NK-92 treated with Interleukin-12 subunit alpha and Interleukin-12 subunit beta, amount 100 ng/mL, for 24 hours (cell line): ENCODE data around the gene NME4.

Source experiments
- DNase-seq: peaks from one replicate; lab custom pipeline; 2025; lab: John Stamatoyannopoulos, UW

The NME4 gene

DNA sequence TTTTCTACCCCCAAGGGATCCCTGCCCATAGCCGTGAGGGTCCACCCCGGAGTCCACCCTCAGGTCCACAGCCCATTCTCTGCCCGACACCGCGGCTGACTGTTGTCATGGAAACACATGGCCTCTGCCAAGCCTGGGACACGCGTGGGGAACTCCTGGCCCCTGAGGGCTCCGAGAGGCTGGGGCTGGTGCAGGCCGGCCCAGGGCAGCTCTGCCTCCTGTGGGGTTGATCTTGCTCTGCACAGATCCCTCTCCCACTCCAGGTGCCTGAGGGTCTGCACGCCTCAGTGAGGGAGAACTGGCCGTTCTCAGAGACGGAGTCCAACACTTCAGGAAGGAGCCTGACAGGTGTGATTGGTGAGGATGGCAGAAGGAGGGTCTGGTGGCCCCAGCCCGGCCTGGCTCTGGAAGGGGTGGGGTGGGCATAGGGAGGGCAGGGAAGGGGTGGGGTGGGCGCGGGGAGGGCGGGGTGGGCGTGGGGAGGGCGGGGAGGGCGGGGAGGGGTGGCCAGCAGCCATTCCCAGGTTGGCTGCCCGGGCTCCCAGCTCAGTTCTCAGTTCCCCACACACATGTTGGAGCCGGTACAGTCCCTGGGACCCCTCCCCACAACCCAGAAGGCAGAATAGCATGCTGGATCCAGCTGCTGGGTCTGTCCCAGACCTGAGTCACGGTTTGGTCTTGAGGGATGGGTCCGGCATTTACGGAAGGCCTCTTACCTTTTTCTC is 33.1 kb upstream of the NME4 start:
- no peak for DNase-seq

DNA sequence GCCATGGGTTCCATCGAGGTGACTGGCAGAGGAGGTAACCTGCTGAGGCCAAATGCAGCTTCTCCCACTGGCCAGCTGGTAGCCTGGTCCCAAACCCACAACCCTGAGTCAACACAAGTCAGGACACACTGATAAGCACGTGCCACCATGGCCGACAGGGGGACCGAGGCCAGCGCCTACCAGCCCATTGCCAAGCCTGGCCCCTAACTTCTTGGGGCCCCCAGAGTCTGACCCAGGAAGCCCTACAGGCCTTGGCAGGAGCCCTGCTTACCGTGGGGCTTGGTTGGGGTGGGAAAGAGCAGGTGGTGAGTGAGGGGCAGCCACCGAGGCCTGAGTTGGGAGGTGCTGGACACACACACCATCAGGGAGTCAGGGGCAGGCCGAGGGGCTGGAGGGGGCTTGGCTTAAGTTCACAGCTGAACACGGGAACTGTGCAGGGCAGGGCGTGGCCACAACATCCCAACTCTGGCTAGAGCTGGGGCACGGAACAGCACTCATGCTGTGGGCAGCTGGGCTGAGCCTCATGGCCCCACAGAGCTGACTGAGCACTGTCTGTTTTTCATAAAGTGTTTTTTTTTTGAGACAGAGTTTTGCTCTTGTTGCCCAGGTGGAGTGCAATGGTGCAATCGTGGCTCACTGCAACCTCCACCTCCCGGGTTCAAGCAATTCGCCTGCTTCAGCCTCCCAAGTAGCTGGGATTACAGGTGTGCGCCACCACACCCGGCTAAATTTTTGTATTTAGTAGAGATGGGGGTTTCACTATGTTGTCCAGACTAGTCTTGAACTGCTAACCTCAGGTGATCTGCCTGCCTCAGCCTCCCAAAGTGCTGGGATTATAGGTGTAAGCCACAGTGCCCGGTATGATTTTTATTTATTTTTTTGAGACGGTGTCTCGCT is 32.2 kb upstream of the NME4 start:
- DNase-seq: no peak

DNA sequence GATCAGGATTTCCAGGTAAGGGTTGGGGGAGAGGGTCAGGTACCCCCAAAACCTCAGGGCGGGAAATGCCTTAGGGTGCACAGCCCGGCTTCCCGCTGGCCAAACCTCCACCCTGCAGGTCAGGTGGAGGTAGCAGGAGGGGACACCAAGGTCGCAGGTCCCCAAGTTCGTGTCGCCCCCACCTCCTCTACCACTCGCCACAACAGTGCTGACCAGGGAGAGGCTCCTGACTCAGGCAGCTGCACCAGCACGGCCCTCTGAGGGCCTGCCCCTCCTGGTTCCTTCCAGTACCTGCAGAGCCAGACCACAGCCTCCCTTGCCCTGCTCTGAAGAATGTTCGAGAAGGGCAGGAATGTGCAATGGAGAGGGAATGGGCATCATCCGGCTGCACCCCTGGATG is 30.5 kb upstream of the NME4 start:
- no peak for DNase-seq

DNA sequence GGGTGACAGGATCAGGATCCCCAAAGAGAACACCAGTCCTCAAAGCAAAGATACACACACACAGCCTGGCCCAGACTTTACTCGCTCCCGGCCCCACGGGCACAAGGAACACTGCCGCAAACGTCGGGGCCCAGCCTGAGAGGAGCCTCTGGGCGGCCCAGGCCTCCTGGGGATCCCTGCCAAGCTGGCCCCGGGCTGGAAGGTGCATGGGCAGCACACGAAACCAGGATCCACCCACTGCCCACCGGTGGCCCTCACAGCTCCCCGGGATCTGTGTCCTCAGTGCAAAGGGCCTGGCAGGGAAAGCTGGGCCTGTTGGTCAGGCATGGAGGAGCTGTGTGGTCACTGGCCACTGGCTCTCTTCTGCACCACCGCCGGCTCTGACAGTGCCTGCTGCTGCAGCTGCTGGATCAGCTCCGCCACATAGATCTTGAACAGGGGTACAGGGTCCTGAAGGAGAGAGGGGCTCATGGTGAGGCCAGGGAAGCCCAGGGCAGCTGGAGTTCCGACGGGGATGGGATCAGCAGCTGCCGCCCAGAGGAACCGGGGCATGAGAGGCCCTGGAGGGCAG is 29.6 kb upstream of the NME4 start:
- no peak for DNase-seq

- DNase-seq: no peak
Observed at GRCh38 chr16:368388-369158, 28.4 kb upstream of the NME4 start.

GRCh38 chr16:369275-369865 is 27.6 kb upstream of the NME4 start:
- DNase-seq: no peak

GRCh38 chr16:369866-370436 is 27.0 kb upstream of the NME4 start:
- DNase-seq: no peak

- DNase-seq: peak; percentile 84
Observed at GRCh38 chr16:370443-370842, 26.6 kb upstream of the NME4 start, which contains the start of gene MRPL28. TSS of gene MRPL28 (minus strand) at chr16:370538. CDS start at chr16:370218, 320 bp downstream.

GRCh38 chr16:370979-371514 is 26.0 kb upstream of the NME4 start:
- DNase-seq: no peak

DNA sequence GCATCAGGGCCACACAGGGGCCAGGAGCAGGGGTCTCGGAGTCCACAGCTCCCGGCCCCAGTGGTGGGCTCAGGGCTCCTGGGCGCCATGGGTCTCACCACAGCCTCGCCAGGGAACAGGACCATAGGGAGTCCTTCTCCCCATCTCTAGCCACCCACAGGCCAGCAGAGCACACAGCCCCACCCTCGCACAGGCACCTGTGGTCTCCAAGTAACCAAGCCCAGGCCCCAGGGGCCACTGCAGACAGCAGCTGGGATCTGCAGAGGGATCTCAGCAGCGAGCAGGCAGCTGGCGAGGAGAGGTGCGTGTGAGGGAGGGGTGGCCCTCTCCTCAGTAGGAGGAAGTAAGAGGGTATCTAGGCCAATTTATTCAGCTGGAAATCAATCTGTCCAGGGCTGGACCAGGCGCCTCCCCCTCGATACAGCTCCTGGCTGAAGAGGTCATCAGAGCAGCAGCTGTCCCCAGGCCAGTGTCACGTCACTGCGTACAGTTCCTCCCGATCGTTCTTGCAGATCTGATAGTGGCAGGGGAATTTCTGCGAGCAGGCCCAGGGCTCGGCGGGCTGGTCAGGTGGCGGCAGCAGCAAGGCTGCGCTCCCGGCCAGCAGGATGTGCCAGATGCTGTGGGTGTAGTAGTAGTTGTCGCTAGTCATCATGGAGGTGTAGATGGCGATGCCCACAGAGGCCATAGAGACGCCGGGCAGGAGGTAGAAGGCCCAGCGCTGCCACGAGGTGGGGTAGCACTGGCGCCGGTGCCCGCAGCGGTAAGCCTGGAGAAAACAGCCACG is 25.3 kb upstream of the NME4 start:
- DNase-seq: no peak

- no peak for DNase-seq
Observed at GRCh38 chr16:372302-372983, 24.6 kb upstream of the NME4 start.

- DNase-seq: no peak
Observed at GRCh38 chr16:373020-373598, 23.9 kb upstream of the NME4 start.

GRCh38 chr16:373848-374615 is 23.0 kb upstream of the NME4 start:
- DNase-seq: no peak

DNA sequence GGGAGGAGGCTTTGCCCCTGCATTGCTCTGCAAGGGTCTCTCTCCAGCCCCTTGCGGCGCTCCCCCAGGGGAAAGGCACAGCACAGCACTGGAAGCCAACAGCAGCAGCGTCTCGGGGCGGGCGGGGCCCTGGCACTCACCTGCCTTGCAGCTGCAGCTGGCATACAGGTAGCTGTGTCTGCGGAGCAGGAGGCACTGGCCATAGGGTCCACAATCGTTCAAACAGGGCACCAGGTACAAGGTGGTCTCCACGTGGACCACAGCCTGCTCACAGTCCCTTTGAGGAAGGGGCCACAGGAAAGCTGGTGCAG is 22.4 kb upstream of the NME4 start:
- DNase-seq: no peak

- DNase-seq: no peak
Observed at GRCh38 chr16:375212-375611, 21.8 kb upstream of the NME4 start.

DNA sequence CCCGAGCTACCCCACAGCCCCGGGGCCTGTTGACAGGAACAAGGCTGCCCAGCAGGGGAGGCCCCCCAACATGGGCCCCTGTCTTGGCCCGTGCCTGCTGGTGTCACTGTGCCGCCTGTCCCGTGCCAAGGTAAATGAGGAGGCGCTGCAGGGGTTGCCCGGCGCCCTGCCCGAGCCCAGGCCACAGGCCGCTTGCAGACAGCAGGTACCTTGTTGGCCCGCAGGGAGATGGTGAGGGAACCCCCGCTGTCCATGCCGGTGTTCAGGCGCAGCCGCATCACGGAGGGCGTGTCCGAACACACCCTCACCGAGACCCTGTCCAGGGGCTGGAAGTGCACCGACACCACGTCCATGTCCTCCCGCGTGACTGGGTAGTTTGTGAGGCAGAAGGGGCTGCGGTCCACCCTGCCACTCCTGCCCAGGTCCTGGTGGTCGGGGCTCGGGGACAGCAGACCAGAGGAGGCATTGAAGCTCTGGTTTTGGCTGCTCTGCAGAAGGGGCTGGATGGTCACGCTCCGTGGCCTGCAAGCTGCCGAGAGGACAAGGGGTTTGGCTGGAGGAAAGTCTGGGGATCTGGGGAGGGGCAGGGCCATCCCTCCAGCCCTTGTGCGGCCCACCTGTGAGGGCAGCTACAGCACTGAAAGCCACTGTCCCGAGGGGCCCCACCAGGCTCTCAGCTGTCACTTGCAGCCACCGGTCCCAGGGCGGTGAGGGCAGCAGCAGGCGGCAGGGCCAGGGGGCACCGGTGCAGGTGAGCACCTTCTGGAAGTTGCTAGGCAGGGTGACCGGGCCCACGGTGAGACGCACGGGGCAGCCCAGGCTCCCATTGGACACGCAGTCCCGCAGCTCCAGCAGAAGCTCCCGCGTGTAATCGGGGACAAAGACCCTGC is 20.8 kb upstream of the NME4 start:
- DNase-seq: no peak

DNA sequence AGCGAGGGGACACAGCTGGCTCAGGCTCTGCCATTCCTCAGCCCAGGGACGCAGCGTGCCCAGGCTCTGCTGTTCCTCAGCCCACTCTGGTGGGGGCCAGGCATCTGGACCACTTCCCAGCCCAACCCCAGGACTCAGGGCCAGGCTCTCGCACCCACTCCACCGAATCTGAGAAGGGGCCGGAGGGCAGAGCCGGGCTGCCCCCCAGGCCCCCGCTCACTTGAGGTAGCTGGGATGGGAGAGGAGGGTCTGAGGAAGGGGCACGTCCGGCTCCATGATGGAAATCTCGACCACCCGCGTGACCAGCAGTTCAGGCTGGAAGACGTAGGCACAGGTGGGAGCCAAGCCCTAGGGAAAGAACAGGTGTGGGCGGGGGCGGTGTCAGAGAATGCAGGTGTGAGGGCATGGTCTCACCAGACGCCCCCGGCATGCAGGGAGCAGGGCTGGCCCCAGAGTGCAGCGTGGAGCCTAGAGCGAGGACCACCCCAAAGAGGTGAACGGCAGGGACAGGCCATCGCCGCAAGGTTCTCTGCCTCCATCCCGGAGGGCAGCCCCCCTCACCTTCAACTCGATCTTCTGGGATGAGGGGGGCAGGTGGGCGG is 20.1 kb upstream of the NME4 start:
- DNase-seq: no peak
